GM23248 (cell line): ENCODE measurements around the gene NDUFAB1. TPM values are rescaled to one million over a fixed set of nuclear protein-coding genes. Genes with fewer than 3 reads are reported as not detected.

Source experiments
- DNase-seq: peaks from one replicate; pipeline ENCODE4 v3.0.0-alpha.2; 2015
- H2AFZ ChIP-seq: fragments of 200-600 bp; sonication (generic); 2 replicates; pipeline ENCODE4 v1.6.1; 2016; ENCODE audit warnings: antibody characterized with exemption
- H3F3A ChIP-seq: fragments of 200-600 bp; sonication (generic); 2 replicates; pipeline ENCODE4 v1.6.1; 2016; ENCODE audit warnings: mild to moderate bottlenecking, antibody characterized with exemption, mixed run types; ENCODE audit not compliant: insufficient read depth
- H3K27ac ChIP-seq: fragments of 200-600 bp; sonication (generic); 2 replicates; pipeline ENCODE4 v1.5.1; 2016; ENCODE audit warnings: mild to moderate bottlenecking
- H3K27me3 ChIP-seq: fragments of 200-600 bp; sonication (generic); replicated peaks from 2 replicates; pipeline ENCODE4 v1.6.1; 2016; ENCODE audit warnings: mild to moderate bottlenecking; ENCODE audit not compliant: insufficient read depth
- H3K36me3 ChIP-seq: fragments of 200-600 bp; sonication (generic); 2 replicates; pipeline ENCODE4 v1.6.1; 2016; ENCODE audit warnings: low read depth, mild to moderate bottlenecking
- H3K4me1 ChIP-seq: fragments of 200-600 bp; sonication (generic); 2 replicates; pipeline ENCODE4 v1.6.1; 2016; ENCODE audit warnings: mild to moderate bottlenecking; ENCODE audit not compliant: insufficient read depth
- H3K4me2 ChIP-seq: fragments of 200-600 bp; sonication (generic); one replicate; pipeline ENCODE4 v1.6.1; 2016; ENCODE audit warnings: mild to moderate bottlenecking; ENCODE audit not compliant: unreplicated experiment
- H3K4me3 ChIP-seq: fragments of 200-600 bp; sonication (generic); 2 replicates; pipeline ENCODE4 v1.5.1; 2016; ENCODE audit warnings: mild to moderate bottlenecking
- H3K79me2 ChIP-seq: fragments of 200-600 bp; sonication (generic); 2 replicates; pipeline ENCODE4 v1.6.1; 2016; ENCODE audit warnings: mild to moderate bottlenecking; ENCODE audit not compliant: insufficient read depth
- H3K9ac ChIP-seq: fragments of 200-600 bp; sonication (generic); 2 replicates; pipeline ENCODE4 v1.6.1; 2016; ENCODE audit warnings: mild to moderate bottlenecking
- H3K9me2 ChIP-seq: fragments of 200-600 bp; sonication (generic); 2 replicates; pipeline ENCODE4 v1.6.1; 2016; ENCODE audit warnings: mixed run types, mild to moderate bottlenecking, moderate library complexity; ENCODE audit not compliant: insufficient read depth
- H3K9me3 ChIP-seq: fragments of 200-600 bp; sonication (generic); one replicate; pipeline ENCODE4 v1.6.1; 2017; ENCODE audit warnings: low read depth
- H4K20me1 ChIP-seq: fragments of 200-600 bp; sonication (generic); 2 replicates; pipeline ENCODE4 v1.6.0; 2016; ENCODE audit not compliant: insufficient read depth
- EZH2 ChIP-seq: fragments of 200-600 bp; sonication (generic); IDR thresholded peaks from 2 replicates; pipeline ENCODE4 v1.6.1; 2018; ENCODE audit warnings: antibody characterized with exemption, mild to moderate bottlenecking; ENCODE audit not compliant: insufficient read depth, poor library complexity, severe bottlenecking
- EZH2phosphoT487 ChIP-seq: fragments of 200-600 bp; sonication (generic); IDR thresholded peaks from 2 replicates; pipeline ENCODE4 v1.6.1; 2018; ENCODE audit warnings: antibody characterized with exemption, moderate library complexity, mild to moderate bottlenecking, low read depth; ENCODE audit not compliant: insufficient read depth
- WGBS, 2 experiments: methylation state at CpG; one replicate each; pipeline ENCODE4 v1.1.6; 2015 to 2017; ENCODE audit warnings: low lambda C conversion rate in 2 of 2, low coverage in 1 of 2; ENCODE audit errors: missing lambda C conversion rate in 2 of 2; 5-methylcytosine and 5-hydroxymethylcytosine counted together
- in situ Hi-C: fragments of 300-500 bp; cut with MboI; formaldehyde crosslinking; loops from 2 replicates; pipeline ENCODE4 v1.15.0; 2020
- polyA plus RNA-seq: library from polyadenylated mRNA; unstranded; fragments of >200 nt; fragmentation: Nextera tagmentation; extraction: Ambion mirVana; gene quantifications from 2 replicates; pipeline ENCODE4 v1.2.1, GENCODE V29; 2016
- total RNA-seq: library from RNA; depleted of rRNA; stranded (reverse); fragments of >200 nt; shearing (Covaris generic); gene quantifications from 2 replicates; pipeline ENCODE4 v1.2.3, GENCODE V29; 2014

The NDUFAB1 gene
- total and polyA plus RNA-seq, 2 experiments from 2014 or later: 78.9 to 235 TPM

- no peak overlapping the region for H3K4me2 ChIP-seq
- no peaks in the 10 kb centered on the region for H3K9me3 ChIP-seq
- H3K27ac ChIP-seq: no peak overlapping the region
- peaks cover 34% of the 10 kb centered on the region for H3F3A ChIP-seq
- peaks cover 27% of the 10 kb centered on the region for H3K36me3 ChIP-seq
- no peaks in the 10 kb centered on the region for H3K27me3 ChIP-seq
- TF ChIP-seq EZH2 (no peak), EZH2phosphoT487 (no peak)
- DNase-seq: peak; percentile 28
- H3K79me2 ChIP-seq: peaks cover 7% of the 10 kb centered on the region; the same call in 1 of the 2 replicates
- no peak overlapping the region for H2AFZ ChIP-seq
- H4K20me1 ChIP-seq: no peaks in the 10 kb centered on the region; the same call in 1 of the 2 replicates
- no peak overlapping the region for H3K4me3 ChIP-seq
- H3K9me2 ChIP-seq: no peaks in the 10 kb centered on the region
- no peak overlapping the region for H3K9ac ChIP-seq
- no peaks in the 10 kb centered on the region for H3K4me1 ChIP-seq
- in situ Hi-C loops: no loop called here
- WGBS, 2 experiments: 65 to 69% methylated on average over 3 of the region's 3 CpGs
These were observed 20.3 kb downstream of the NDUFAB1 start for GRCh38 chr16:23575834-23576233.

GRCh38 chr16:23573817-23574216, 22.3 kb downstream of the NDUFAB1 start:
- Histone ChIP-seq H3K79me2 (peaks cover 15% of the 10 kb centered on the region), H3K36me3 (peaks cover 29% of the 10 kb centered on the region), H3K4me3 (no peak overlapping the region), H3K9me2 (no peaks in the 10 kb centered on the region), H3K4me2 (no peak overlapping the region), H3K27ac (no peak overlapping the region), H2AFZ (no peak overlapping the region), H3K27me3 (no peaks in the 10 kb centered on the region), H3K4me1 (no peaks in the 10 kb centered on the region), H3K9me3 (no peaks in the 10 kb centered on the region), H3F3A (peaks cover 26% of the 10 kb centered on the region), H4K20me1 (no peaks in the 10 kb centered on the region; the same call in 1 of the 2 replicates), H3K9ac (no peak overlapping the region)
- no peak for DNase-seq
- WGBS, 2 experiments: 95% methylated on average over 5 of the region's 5 CpGs
- in situ Hi-C loops: no loop called here
- TF ChIP-seq EZH2: no peak

- Histone ChIP-seq H3K4me3 (no peak overlapping the region), H2AFZ (no peak overlapping the region), H3K9me3 (no peaks in the 10 kb centered on the region), H3K9me2 (no peaks in the 10 kb centered on the region), H3K4me1 (no peaks in the 10 kb centered on the region), H4K20me1 (no peaks in the 10 kb centered on the region; the same call in 1 of the 2 replicates), H3K27me3 (no peaks in the 10 kb centered on the region), H3F3A (peaks cover 11% of the 10 kb centered on the region), H3K79me2 (peaks cover 24% of the 10 kb centered on the region), H3K36me3 (peaks cover 40% of the 10 kb centered on the region), H3K4me2 (no peak overlapping the region), H3K27ac (no peak overlapping the region), H3K9ac (no peak overlapping the region)
- in situ Hi-C loops: no loop called here
- DNase-seq: no peak
- WGBS, 2 experiments: 92 to 93% methylated on average over 9 of the region's 9 CpGs
- TF ChIP-seq EZH2 (no peak), EZH2phosphoT487 (no peak)
These were observed 23.7 kb downstream of the NDUFAB1 start for GRCh38 chr16:23572394-23572793.

- no peak for DNase-seq
- Histone ChIP-seq H3K27me3 (no peaks in the 10 kb centered on the region), H3K79me2 (peaks cover 29% of the 10 kb centered on the region), H3K27ac (no peak overlapping the region), H3K9me3 (no peaks in the 10 kb centered on the region), H3K36me3 (peaks cover 45% of the 10 kb centered on the region), H2AFZ (no peak overlapping the region), H3K9me2 (no peaks in the 10 kb centered on the region), H3F3A (peaks cover 9% of the 10 kb centered on the region), H4K20me1 (no peaks in the 10 kb centered on the region; the same call in 1 of the 2 replicates), H3K4me3 (no peak overlapping the region), H3K4me2 (no peak overlapping the region), H3K4me1 (no peaks in the 10 kb centered on the region), H3K9ac (no peak overlapping the region)
- in situ Hi-C loops: no loop called here
- TF ChIP-seq EZH2phosphoT487 (no peak), EZH2 (no peak)
- 84 to 88% methylated on average over 5 of the region's 5 CpGs for WGBS, 2 experiments
These were observed 24.2 kb downstream of the NDUFAB1 start for GRCh38 chr16:23571895-23572294.
